HL-60 (cell line): ENCODE measurements around the gene LPAR4.

ENCODE experiments used
- CTCF ChIP-seq: IDR thresholded peaks from one replicate; pipeline ENCODE4 v1.5.1; 2011; ENCODE audit warnings: low read length, control low read depth, inconsistent platforms; ENCODE audit not compliant: insufficient read depth
- POLR2AphosphoS5 ChIP-seq: IDR thresholded peaks from 2 replicates; pipeline ENCODE4 v1.6.1; 2012; ENCODE audit warnings: low read depth
- REST ChIP-seq: IDR thresholded peaks from 2 replicates; pipeline ENCODE4 v1.6.1; 2012; ENCODE audit warnings: low read depth; ENCODE audit not compliant: insufficient replicate concordance
- SPI1 ChIP-seq: IDR thresholded peaks from 2 replicates; pipeline ENCODE4 v1.6.1; 2012; ENCODE audit warnings: low read depth, mild to moderate bottlenecking, borderline replicate concordance

GRCh38 chrX:78769101-78769755, 21.7 kb downstream of the LPAR4 start:
- TF ChIP-seq CTCF: no peak
- TF ChIP-seq SPI1: no peak
- no peak for TF ChIP-seq REST
- no peak for TF ChIP-seq POLR2AphosphoS5
